WI38 (cell line): ENCODE results near the gene AKAP10.
"Not testable (repeated sequence)": the region's sequence is repeated elsewhere in the genome, so short reads cannot be mapped to it uniquely, and the experiment has no call there.

Source experiments
- H3K4me3 ChIP-seq: 2 replicates; pipeline ENCODE4 v1.5.1; 2011; ENCODE audit warnings: low read depth, mild to moderate bottlenecking, control low read depth, low read length
- TF ChIP-seq, protein P1 (sequence below): IDR thresholded peaks from 2 replicates; pipeline ENCODE4 v1.5.1; 2012; ENCODE audit warnings: low read depth, mild to moderate bottlenecking, control low read depth, low read length

AKAP10 gene, protein sequence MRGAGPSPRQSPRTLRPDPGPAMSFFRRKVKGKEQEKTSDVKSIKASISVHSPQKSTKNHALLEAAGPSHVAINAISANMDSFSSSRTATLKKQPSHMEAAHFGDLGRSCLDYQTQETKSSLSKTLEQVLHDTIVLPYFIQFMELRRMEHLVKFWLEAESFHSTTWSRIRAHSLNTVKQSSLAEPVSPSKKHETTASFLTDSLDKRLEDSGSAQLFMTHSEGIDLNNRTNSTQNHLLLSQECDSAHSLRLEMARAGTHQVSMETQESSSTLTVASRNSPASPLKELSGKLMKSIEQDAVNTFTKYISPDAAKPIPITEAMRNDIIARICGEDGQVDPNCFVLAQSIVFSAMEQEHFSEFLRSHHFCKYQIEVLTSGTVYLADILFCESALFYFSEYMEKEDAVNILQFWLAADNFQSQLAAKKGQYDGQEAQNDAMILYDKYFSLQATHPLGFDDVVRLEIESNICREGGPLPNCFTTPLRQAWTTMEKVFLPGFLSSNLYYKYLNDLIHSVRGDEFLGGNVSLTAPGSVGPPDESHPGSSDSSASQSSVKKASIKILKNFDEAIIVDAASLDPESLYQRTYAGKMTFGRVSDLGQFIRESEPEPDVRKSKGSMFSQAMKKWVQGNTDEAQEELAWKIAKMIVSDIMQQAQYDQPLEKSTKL

DNA sequence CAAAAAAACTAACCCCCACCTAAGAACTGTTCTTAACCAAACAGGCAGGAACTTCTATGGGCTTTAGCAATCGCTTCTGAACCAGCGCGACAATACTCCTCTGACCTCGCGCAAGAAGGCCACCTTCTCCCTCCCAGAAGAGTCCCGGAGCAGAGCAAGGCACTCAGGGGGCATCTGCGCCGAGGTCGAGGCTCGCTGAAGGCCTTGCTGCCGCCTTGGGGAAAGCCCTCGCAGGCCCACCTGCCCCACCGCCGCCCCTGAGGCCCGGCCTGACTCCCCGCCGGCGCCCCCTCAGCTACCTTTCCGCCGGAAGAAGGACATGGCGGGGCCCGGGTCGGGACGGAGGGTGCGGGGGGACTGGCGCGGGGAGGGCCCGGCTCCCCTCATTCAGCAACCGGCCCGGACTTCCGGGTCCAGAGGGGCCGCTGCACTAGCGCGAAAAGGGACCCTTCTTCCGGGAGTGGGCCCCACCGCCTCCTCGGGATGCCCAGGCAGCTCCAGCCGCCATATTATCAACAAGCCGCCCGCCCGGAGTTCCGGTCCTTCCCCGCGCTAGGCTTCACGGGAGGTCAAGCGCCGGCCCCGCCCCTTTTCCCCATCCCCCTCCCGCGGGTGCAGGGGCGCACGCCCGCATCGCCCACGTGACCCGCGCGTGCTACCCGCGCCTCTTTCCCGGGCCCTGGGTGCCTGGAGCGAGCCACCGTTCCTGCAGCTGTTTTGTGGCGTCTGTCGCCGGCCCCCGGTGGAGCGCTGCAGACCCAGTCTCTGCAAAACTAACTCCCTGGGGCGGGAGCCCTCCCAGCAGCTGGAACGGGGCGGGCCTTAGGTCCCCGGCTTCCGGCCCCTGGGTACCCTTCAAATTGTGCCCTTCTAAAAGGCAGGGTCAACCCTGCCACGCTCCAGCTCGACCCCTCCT, at the start of gene AKAP10:
TSS of gene AKAP10 (minus strand) at position 536 of the 916 bp plus-strand sequence. CDS start at position 387, 149 bp downstream.
- TF ChIP-seq, protein P1, sequence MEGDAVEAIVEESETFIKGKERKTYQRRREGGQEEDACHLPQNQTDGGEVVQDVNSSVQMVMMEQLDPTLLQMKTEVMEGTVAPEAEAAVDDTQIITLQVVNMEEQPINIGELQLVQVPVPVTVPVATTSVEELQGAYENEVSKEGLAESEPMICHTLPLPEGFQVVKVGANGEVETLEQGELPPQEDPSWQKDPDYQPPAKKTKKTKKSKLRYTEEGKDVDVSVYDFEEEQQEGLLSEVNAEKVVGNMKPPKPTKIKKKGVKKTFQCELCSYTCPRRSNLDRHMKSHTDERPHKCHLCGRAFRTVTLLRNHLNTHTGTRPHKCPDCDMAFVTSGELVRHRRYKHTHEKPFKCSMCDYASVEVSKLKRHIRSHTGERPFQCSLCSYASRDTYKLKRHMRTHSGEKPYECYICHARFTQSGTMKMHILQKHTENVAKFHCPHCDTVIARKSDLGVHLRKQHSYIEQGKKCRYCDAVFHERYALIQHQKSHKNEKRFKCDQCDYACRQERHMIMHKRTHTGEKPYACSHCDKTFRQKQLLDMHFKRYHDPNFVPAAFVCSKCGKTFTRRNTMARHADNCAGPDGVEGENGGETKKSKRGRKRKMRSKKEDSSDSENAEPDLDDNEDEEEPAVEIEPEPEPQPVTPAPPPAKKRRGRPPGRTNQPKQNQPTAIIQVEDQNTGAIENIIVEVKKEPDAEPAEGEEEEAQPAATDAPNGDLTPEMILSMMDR = no peak
- H3K4me3 ChIP-seq = peak within 1 kb of the TSS; percentile 93

DNA sequence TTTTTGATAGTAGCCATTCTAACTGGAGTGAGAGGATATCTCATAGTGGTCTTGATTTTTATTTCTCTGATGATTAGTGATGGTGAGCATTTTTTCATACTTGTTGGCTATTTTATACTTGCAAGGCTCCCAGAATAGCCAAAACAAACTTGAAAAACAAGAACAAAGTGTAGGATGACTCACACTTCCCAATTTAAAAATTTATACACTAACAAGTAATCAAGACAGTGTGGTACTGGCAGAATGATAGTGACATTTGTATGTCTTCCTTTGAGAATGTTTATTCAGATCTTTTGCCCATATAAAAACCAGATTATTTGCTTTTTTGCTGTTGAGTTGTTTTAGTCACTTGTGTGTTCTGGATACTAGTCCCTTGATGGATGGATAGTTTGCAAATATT, 49.3 kb upstream of the AKAP10 start:
- TF ChIP-seq, protein P1 = no peak
- H3K4me3 ChIP-seq = no peak overlapping the region

DNA sequence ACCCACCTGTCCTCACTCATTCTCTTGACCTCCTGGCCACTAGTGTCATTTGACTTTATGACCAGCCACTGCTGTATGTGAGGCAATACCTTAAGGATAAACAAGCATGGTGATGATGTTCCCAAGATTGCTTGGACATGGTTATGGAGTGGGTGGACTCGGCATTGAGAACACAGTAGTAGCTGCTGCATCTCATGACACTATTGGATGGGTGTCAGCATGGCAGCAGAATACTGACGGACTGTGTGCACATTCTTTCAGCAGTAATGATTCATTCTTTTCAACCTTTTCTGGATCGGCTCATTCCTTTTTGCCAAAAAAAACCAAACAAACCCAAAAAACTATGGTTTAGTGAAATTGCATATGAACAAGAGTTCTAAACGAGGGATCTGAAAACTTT, 45.1 kb upstream of the AKAP10 start:
- TF ChIP-seq, protein P1 = no peak
- no peak overlapping the region for H3K4me3 ChIP-seq

DNA sequence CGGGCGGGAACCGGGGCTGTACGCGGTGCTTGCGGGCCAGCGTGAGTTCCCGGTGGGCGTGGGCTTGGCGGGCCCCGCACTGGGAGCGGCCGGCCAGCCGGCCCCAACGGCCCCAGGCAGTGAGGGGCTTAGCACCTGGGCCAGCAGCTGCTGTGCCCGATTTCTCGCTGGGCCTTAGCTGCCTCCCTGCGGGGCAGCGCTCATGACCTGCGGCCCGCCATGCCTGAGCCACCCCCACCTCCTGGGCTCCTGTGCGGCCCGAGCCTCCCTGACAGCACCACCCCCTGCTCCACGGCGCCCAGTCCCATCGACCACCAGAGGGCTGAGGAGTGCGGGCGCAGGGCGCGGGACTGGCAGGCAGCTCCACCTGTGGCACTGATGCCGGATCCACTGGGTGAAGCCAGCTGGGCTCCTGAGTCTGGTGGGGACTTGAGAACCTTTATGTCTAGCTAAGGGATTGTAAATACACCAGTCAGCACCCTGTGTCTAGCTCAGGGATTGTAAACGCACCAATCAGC, 38.9 kb upstream of the AKAP10 start:
- H3K4me3 ChIP-seq = not testable (repeated sequence)

DNA sequence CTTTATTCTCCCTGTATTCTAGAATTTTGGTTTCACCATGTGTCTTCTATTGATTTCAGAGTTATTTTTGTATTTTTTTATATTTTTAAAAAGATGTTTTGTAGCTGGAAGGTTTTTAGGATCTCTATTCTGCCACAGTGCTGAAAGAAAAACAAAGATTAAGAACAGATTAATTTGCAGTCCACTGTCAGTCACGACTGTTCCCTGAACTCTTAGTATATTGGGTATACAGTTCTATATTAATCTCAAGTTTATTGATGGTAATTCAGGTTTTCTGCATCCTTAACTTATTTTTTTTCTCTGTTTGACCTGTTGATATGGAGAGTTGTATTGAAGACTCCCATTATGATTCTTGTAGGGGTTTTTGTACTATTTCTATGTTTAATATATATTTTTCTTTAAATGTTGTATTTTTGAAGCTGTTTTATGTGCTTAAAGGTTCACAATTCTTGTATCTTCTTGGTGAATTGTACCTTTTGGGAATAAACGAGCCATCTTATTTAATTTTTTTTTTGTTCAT, 34.4 kb upstream of the AKAP10 start:
- TF ChIP-seq, protein P1 = no peak
- H3K4me3 ChIP-seq = no peak overlapping the region

DNA sequence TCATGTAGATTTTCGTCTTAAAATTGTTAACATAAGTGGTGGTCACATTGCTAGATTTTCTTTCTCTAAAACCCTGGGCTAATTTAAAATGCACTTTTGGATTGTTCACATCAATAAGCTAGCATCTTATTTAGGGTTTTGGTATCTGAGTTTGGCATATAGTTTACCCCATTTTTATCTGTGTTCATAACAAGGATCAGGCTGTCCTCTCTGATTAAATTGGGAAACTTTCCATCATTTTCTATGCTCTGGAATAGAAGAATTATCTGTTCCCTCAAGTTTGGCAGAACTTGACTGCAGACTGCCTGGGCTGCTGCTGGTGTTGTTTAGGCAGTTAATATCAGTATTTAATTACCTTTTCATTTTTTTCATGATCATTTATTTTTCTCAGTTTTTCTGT, 33.3 kb upstream of the AKAP10 start:
- no peak overlapping the region for H3K4me3 ChIP-seq
- TF ChIP-seq, protein P1 = no peak
